ENCODE data around the gene OBSCN. TPM values are rescaled to one million over a fixed set of nuclear protein-coding genes. Genes with fewer than 3 reads are reported as not detected.
A peak's percentile ranks its signal among the peaks of the same experiment; 100 is the strongest.

The OBSCN gene
- total RNA-seq, 1 experiment from 2014 or later: 33.3 TPM

- Histone ChIP-seq H3K79me2 (ENCODE audit: insufficient read depth, low read length) (no peaks in the 10 kb centered on the region), H2BK15ac (ENCODE audit: low read depth, low read length) (no peak overlapping the region), H2AK5ac (ENCODE audit: insufficient read length, low read length) (no peak overlapping the region), H4K5ac (ENCODE audit: insufficient read length, low read depth, low read length) (no peak overlapping the region), H2BK120ac (ENCODE audit: low read depth, low read length, poor library complexity, severe bottlenecking) (no peak overlapping the region), H3K4me1 (ENCODE audit: insufficient read depth, low read length) (no peaks in the 10 kb centered on the region; the same call in 1 of the 2 replicates), H4K8ac (replicated peaks; ENCODE audit: insufficient read length, low read depth, low read length) (no peak overlapping the region), H2AFZ (ENCODE audit: low read length) (no peak overlapping the region), H3T11ph (ENCODE audit: low read length) (no peak overlapping the region), H3K79me1 (ENCODE audit: insufficient read depth, low read depth, low read length, poor library complexity, severe bottlenecking) (no peaks in the 10 kb centered on the region), H3K14ac (ENCODE audit: insufficient read depth, low read length) (0 out of 2 replicates have a peak overlapping the region, but pooled peaks have one; percentile 1), H4K20me1 (ENCODE audit: control insufficient read depth, insufficient read depth, insufficient read length) (no peaks in the 10 kb centered on the region), H3K27ac (ENCODE audit: insufficient read length, low read depth, low read length) (no peak overlapping the region), H3K4me2 (ENCODE audit: insufficient read depth, insufficient read length, low read length) (no peak overlapping the region), H3K9me3 (ENCODE audit: control insufficient read depth, low read depth, low read length) (no peaks in the 10 kb centered on the region), H3K4ac (ENCODE audit: low read depth, low read length) (no peak overlapping the region), H3K56ac (ENCODE audit: insufficient read length, low read depth, low read length) (no peak overlapping the region), H2BK20ac (ENCODE audit: low read depth, low read length, poor library complexity, severe bottlenecking) (no peak overlapping the region), H3K18ac (ENCODE audit: insufficient read length, low read depth, low read length) (no peak overlapping the region), H2BK5ac (ENCODE audit: insufficient read length, low read length) (no peak overlapping the region), H3K9ac (ENCODE audit: extremely low read depth, insufficient read length, low read length) (no peak overlapping the region), H3K23me2 (ENCODE audit: insufficient read length, low read depth, low read length, poor library complexity, severe bottlenecking) (peaks cover 2% of the 10 kb centered on the region), H4K91ac (ENCODE audit: insufficient read length, low read depth, low read length) (no peak overlapping the region), H2BK12ac (ENCODE audit: insufficient read length, low read depth, low read length) (no peak overlapping the region), H3K23ac (ENCODE audit: insufficient read length, low read depth, low read length) (no peak overlapping the region), H3K27me3 (ENCODE audit: insufficient read depth, low read length) (no peaks in the 10 kb centered on the region)
- peaks cover 0 to 3% (median 2%) of the 10 kb centered on the region in 3 experiments; a peak in 2 of 7 replicates for H3K36me3 Mint-ChIP-seq (ENCODE audit: insufficient read depth in 1 of 3, low read depth in 3 of 3)
- peaks cover 11% of the 10 kb centered on the region for H3K27me3 Mint-ChIP-seq (ENCODE audit: low read depth)
- no peak overlapping the region for H3K27ac Mint-ChIP-seq
- H3K9me3 Mint-ChIP-seq: peaks cover 0 to 2% of the 10 kb centered on the region in 2 experiments; a peak in 1 of 5 replicates
- no peak overlapping the region for H3K4me3 Mint-ChIP-seq
- H3K4me1 Mint-ChIP-seq: peaks cover 15 to 30% of the 10 kb centered on the region in 2 experiments
- DNase-seq: peak; percentile 56
- no CpG with 5 or more reads among the region's 14 CpGs for WGBS (ENCODE audit: extremely low coverage, insufficient read length, low lambda C conversion rate)
- 0 out of 3 replicates have a peak, but pooled peaks have one; percentile 19 for TF ChIP-seq CTCF (conservative IDR thresholded peaks at IDR 0.05)
Measured at GRCh38 chr1:228162286-228163006, 45.4 kb upstream of the OBSCN start.

All from H9 (cell line).